ENCODE measurements around the gene RIBC2.

The RIBC2 gene

DNA sequence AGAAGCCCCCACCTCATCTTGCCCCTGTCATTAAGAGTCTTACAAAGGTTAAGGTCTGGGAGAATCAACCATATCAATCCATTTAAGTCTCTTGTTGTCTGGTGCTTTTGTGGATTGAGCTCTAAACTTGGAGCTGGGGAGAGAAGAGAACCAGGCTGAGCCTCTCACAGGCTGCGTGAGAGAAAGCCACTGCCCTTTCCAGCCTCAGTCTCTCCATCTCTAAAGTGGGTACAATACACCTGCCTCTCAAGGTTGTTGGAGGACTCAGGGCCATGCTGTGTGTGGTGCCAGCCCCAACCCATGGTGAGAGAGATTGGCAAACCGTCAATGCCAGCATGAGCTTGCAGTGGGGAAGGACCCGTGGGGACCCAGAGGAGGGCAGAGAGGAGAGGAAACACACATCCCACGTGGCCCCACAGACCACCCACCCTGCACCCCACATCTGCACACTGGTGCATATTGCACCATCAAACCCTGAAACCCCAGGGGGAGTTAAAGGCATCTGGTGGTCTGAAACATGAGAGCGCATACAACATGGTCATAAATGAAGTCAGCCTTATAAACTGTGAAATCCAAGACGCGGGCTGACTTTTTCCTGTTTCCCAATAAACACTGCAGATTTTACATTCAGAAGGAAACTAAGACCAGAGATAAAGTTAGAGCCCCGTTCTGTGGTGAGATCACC, 61.7 kb downstream of the RIBC2 start:
- DNase-seq = no peak

DNA sequence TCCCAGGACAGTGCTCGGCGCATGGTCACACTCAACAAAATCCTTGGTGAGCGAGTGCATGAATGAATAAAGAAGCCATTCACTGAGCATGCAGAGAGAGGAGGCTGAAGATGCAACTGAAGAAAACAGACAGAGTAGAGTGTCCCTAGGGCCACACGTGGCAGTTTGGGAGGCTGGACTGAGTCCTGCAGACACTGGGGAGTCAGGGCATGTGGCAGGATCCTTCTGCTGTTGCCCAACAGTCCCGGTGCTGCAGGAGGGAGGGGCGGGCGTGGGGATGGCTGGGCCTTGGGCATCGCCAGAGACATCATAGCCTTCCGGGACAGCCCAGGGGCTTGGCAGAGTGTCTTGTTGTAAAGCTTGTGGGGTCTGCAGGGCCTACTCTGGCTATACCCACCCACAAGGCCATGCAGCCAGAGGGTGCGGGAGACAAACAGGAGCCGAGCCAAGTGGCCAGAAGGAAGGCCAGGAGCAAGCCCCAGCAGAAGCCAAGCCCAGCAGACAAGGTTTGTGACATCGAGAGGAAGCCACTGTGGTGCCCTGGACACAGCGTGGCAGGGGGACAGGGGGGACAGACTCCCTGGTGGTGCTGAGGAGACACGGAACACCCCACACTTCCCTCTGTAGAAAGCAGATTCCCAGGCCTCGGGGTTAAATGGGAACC, 62.5 kb downstream of the RIBC2 start:
- DNase-seq = no peak

DNA sequence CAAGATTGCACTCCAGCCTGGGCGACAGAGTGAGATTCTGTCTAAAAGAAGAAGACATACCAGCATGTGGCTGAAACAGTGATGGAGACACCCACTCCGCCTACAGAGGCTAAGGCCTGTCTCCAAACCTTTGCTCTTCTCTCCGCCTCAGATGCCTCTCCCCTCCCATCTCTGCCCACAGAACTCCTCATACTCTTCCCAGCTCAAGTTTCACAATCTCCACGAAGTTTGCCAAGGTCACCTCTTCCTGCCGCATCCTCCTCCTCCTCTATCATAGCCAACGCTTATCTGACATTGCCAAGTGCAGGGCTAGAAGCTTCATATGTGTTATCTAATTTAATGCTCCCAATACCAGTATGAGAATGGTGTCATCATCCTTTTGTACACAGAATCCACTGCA, 63.3 kb downstream of the RIBC2 start:
- no peak for DNase-seq

DNA sequence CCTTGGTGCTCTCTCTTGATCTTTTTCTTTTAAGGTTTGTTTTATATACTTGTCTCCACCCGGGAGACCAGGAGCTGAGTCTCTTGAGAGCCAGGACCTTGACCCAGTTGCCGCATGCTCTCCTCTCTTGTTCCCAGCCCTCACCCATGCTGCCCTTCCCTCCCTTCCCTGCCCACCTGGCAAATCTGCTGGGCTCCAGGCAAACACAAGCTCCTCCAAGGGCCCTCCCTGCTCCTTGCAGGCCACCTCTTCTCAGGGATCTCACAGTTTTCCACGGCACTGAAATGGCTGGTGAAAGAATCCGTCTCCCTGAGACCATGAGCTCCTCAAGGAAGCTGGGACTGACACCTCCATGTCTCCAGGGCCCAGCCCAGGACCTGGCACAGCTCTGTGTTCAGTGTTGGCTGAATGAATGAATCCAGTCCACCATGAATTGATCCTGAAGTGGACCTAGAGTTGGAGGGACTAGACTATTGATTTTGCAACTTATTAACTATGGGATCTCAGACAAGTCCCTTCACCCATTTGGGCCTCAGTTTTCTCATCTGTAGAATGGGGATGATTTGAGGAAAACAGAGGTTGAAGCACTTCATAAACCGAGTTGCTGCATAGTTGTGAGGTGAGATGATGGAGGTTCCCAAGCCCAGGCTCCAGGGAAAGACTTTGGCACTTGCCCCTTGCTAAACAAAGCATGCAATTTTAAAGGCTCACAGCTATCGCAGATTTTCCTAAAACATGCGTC, 64.0 kb downstream of the RIBC2 start:
- DNase-seq = no peak

DNA sequence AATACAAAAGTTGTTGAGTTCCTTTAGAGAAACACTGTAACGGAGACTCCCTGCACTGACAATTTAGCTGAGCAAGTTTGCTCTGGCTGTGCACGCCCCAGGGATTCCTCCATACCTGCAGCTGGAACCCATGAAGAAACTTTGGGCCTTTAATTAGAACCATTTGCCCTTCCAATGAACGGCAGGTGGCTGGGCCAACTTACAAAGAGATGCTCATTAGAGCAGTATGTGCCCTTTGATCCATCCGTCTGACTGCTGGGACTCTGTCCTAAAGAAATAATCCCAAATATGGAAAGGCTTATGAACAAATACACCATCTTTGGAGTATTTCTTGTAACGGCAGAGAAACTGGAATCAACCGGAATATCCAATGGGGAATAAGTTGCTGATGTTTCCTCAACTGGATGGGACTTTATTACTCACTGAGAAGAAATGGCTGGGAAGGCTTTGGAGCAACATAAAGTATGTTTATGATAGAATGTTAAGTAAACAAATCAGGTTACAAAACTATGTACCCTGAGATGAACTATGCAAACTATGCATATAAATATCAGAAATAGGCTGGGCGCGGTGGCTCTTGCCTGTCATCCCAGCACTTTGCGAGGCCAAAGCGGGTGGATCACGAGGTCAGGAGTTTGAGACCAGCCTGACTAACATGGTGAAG, 64.7 kb downstream of the RIBC2 start:
- no peak for DNase-seq

DNA sequence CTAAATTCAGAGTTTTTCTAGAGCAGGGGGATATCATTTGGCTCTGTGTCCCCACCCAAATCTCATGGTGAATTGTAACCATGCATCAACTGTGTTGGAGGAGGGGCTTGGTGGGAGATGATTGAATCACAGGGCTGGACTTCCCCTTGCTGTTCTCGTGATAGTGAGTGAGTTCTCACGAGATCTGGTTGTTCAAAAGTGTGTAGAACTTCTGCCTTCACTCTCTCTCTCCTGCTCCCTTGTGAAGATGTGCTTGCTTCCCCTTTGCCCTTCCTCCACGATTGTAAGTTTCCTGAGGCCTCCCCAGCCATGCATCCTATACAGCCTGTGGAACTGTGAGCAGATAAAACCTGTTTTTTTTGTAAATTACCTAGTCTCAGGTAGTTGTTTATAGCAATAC, 67.2 kb downstream of the RIBC2 start:
- no peak for DNase-seq

DNA sequence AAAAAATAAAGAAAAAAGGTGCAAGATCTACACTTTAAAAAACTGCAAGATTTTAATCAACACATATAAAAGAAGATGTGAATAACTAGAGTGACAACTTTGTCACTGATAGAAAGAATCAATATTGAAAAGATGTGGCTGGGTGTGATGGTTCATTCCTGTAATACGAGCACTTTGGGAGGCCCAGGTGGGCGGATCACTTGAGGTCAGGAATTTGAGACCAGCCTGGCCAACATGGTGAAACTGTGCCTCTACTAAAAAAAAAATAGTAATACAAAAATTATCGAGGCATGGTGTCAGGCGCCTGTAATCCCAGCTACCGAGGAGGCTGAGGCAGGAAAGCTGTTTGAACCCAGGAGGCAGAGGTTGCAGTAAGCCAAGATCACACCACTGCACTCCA, 68.2 kb downstream of the RIBC2 start:
- DNase-seq = no peak

Measured in activated CD4-positive, alpha-beta T cell treated with anti-CD3 and anti-CD28 coated beads, Interleukin-10, Interleukin-2, amounts not matched to agents 100 ng/mL and 50 ng/mL, durations not matched to agents 16 hours and 8 hours (primary cell).